Activated gamma-delta T cell treated with anti-CD3 and anti-CD28 coated beads, Interleukin-2, amount 50 U/mL, for 16 hours (primary cell): Measurements from ENCODE around the gene FBXO31.
"Not testable (repeated sequence)": the region's sequence is repeated elsewhere in the genome, so short reads cannot be mapped to it uniquely, and the experiment has no call there.

ENCODE experiments used
- DNase-seq: peaks from one replicate; pipeline ENCODE4 v3.0.0-alpha.2; 2020; ENCODE audit warnings: low read depth

Gene FBXO31

DNA sequence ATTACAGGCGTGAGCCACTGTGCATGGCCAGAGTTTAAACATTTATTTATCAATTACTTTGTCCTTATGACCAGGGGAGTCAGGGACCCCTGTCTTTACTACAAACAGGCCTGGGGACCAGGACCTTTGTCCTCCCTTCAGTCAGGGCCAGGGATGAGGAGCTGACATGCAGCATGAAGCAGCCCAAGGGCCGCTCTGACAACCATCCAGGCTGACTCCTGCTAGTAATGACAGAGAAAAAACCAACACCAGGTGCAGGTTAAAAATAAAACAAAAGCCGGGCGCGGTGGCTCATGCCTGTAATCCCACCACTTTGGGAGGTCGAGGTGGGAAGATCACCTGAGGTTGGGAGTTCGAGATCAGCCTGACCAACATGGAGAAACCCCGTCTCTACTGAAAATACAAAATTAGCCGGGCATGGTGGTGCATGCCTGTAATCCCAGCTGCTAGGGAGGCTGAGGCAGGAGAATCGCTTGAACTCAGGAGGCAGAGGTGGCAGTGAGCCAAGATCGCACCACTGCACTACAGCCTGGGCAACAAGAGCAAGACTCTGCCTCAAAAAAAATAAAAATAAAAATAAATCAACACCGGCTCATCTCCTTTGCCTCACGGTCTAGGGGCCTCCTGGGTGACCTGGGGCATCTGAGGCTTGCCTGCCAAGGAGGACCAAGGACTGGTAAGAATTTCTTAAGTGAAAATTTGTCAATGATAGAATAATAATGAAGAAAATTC lies 20.6 kb downstream of the FBXO31 start:
- not testable (repeated sequence) for DNase-seq

DNA sequence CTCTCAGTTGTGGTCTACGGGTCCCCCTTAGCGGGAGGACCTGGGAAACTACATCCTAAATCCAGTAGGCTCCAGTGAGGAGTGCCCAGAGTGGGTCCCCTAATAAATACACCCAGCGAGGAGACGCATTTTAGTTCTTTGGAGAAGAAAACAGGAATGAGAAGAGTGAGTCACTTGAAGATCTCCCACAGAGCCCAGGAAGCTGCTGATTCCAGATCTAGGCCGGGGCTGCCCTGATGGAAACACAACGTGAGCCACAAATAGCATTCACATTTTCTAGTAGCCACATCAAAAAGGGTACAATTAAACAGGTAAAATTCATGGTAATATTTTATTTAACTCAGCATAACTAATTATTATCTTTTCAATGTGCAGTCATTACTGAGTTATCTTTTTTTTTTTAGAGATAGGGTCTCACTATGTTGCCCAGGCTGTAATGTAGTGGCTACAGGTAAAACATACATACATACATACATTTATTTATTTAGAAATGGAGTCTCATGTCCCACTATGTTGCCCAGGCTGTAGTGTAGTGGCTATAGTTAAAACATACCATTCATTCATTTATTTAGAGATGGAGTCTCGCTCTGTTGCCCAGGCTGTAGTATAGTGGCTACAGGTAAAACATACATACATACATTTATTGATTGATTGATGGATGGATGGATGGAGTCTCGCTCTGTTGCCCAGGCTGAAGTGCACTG lies 21.5 kb downstream of the FBXO31 start:
- DNase-seq, result no peak

DNA sequence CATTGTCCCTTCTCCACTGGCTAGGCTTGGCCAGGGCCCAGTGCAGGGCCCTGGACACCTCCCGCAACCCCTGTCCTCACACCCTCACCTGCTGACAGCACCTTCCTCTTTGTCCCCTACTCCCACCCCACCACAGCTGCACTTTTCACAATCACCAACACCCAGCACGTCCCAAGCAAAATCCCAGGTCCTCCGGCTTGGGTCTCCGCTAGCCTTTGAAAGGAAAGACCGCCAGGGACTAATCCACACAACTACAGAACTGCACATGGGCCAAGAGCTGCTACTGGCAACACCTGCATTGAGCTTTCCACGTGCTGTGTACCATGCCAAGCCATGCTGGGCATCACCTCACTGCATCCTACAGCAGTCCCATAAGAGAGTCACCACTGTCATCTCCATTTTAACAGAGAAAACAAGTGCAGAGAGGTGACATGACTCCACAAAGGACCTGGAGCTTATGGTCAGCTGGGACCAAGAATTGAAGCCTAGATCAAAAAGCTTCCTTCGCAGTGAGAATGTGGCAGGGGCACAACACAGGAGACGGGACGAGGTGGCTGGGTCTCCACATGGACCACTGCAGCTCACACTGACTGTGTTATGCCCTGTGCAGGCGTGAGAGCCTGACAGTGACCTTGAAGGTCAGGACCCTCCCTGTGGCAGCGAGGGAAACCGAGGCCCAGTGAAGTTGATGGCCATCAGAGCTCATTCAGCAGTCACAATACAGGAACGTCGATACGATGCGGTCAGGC lies 22.5 kb downstream of the FBXO31 start:
- DNase-seq, result no peak

DNA sequence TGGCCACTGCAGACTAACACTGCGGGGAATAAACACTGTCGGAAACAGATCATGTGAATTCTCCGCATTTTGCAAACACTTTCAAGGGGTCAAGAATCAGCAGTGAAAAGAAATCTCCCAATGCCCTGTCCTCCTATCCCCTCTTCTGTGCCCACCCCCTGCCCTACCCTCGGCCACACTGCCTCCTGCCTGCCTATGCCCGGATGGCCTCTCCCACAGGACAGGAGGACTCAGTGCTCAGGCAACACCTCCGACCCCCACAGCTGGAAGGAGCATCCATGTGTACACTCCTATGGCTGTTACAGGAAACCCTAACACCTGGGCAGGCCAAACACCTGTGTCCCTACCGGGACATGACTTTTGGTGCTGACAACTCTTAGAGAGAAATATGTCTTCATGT lies 24.5 kb downstream of the FBXO31 start:
- DNase-seq, result no peak

DNA sequence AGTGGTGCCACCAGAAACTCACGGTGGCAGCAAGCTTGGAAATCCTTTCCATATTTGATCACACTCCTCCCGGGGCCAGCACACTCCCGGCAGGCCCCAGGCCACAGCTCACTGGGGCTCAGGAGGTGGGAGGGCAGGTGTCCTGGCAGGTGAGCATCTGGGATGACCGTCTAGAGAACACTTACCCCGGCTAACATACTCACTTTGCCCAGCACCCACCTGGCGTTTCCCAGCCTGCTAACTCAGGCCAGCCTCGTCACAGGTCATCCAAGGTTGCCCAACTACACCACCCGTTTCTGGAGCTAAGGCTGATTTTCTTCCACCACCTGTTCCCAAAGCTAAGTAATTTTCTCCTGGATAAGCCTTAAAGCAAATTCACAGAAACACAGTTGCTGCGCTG lies 24.9 kb downstream of the FBXO31 start:
- DNase-seq, result no peak

DNA sequence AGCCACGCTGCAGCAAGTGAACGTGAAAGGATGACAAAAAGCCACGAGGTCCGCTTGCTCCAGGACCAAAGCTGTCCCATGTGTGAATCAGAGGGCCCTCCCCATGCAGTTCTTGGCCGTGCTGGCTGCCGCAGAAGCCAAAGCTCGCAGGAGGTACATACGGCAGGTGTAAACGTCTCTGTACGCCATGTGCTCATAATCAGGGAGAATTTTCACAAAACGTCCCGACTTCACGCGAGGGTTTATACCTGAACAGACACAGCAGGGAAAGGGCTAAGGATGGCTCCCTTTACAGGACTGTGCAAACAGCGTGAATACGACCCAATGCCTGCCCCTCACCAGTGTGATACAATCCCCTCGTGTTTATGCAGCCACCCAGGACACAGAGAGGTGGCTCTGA lies 25.3 kb downstream of the FBXO31 start:
- DNase-seq, result no peak

DNA sequence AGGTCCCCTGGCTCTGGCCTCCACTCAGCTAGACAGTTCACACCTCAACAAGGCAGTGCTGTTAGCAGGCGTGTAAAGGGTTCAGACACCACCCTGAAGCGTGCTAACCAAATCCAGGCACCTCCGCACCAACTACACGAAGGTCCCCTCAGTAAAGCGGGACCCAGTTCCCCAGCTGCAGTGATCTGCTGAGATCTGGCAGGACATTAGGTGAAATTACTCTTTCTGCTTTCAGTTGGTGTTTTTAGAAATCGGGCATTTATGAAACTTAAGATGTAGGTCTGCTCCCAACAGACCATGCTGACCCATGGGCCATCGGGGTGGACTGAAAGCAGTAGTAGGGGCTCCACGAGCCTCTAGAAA lies 27.1 kb downstream of the FBXO31 start:
- no peak for DNase-seq

DNA sequence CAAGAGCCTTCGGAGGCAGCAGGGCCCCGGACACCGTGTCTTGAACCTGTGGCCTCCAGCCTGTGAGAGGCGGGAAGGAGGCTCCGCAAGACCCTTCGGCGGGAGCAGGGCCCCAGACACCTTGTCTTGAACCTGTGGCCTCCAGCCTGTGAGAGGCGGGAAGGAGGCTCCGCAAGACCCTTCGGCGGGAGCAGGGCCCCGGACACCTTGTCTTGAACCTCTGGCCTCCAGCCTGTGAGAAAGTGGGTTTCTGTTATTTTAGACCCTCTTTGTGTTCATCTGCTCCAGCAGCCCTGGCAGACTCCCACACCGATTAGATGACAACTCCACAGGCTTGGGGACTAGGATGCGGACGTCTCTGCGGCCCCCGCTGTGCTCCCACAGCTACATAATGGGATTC lies 30.0 kb downstream of the FBXO31 start:
- DNase-seq, result no peak

DNA sequence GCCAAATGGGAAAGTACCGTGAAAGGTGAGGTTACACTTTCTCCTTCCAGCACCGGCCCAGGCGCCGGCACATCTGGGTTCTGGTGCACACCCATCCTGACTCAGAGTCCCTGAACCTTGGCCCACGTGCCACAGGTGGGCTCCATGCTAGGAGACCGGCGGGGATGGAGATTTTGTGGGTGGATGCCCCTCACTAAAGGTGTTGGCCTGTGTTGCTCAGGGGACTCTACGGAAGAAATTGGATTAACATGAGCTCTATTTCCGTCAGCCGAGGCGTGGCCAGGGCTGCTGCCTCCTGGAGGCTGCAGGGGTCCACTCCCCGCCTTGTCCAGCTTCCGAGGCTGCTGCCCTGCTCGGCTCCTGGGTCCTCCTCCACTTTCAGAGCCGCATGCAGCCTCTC lies 30.8 kb downstream of the FBXO31 start:
- DNase-seq, result no peak

DNA sequence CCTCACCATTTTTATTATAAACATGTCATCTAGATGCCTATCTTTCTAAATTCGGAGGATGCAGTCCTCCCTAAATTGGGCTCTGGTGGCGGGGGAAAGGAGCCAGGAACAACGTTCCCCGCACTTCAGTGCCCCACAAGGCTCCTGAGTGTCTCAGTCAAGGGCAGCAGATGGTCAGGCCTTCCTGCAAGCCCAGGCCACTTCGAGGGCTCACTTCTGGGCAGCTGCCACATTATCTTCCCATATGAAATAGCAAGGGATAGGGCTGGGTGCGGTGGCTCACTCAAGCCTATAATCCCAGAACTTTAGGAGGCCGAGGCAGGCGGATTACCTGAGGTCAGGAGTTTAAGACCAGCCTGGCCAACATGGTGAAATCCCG lies 32.3 kb downstream of the FBXO31 start:
- DNase-seq, result no peak

DNA sequence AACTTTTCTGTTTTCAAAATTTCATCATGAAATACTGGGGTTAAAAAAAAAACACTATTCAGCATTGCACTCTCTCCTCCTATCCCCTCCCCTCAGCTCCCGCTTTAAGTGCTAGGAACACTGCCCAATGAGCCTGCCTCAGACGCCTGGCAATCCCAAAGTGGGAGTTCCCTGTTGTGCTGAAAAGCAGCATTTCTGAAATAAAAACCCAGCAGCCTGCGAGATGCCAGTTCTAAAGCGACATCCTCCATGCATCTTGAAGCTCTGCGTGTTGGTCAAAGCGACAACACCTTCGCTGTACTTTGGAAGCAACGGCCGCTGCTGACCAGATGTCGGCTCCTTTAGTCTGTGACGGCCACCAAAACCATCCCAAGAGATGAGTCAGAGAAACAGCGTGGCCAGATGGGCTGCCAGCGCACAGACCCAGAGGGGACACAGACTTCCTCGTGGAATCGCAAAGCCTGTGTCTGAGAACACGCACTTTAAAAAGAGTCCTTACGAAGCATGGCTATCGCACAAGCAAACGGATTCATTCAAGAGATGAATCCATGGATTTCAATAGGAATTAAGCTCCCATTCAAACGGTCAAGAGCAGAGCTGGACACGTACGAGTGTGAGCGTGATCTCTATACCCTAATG lies 32.8 kb downstream of the FBXO31 start:
- DNase-seq, result no peak

DNA sequence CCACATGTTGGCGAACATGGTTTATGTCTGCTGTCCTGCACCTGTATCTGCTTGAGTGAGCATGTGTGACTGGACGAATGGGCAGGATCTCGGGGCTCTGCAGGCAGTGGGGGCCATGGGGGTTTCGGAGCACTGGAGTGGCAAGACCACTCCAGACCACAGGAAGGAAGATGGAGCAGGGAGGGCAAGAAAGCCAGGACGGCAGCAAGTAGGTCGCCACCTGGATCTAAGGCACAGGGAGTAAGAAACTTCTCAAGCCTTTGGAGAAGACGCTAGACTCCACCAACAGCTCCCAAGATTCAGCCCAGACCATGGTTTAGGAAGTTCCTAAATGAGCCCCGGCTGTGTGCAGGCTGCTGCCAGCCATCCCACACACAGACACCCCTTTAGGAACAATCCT lies 33.5 kb downstream of the FBXO31 start:
- no peak for DNase-seq

DNA sequence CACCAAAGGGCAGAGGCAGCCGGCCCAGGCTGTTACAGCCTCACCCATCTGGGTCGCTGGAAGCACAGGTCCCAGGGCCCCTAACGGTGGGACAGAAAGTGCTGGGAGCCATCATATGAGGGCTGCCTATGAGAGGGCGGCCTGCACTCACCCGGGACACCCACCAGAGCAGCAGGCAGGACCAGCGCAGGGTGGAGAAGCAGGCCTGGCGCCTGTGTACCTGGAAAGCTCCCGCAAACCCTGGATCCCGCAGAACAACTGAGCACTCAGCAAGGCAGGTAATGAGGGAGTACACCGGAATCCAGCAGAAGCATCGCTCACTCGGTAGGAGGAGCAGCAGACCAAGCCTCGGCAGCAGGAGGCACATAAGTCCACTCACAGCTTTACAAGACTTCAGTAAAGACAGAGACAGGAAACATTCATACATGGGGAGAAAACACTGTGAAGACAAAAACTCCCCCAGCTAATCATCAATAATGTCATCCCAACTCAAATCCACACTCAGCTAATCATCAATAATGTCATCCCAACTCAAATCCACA lies 34.9 kb downstream of the FBXO31 start:
- no peak for DNase-seq

DNA sequence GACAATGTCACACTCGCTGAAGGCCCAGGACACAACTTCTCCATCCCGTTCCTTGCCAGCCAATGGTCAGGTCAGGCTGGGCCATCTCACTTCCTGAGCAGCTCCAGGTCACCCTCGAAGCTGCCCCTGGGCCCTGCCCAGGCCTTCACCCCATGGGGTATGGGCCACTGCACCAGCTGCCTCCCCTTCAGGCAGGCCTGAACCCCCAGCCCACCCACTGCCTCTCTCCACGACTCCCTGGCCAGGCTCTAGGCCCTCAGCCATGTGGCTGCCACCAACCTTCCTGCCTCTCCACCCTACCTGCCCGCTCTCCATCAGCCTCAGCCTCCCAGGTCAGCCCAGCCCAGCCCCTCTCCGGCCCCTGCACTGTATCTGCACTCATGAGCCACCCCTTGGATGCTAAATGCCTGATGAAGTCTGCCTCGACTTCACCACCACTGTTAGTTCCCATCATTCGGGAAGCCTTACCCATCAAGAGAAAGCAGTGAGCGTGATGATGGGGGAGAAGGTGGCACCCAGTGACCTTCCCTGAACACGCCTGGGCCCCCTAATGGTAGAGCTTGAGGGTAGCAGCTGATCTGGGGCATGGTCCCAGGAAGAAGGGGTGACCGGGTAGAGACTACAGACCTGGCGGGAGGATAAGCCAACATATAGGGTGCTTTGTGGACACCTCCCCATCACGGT lies 35.5 kb downstream of the FBXO31 start:
- DNase-seq, result no peak

DNA sequence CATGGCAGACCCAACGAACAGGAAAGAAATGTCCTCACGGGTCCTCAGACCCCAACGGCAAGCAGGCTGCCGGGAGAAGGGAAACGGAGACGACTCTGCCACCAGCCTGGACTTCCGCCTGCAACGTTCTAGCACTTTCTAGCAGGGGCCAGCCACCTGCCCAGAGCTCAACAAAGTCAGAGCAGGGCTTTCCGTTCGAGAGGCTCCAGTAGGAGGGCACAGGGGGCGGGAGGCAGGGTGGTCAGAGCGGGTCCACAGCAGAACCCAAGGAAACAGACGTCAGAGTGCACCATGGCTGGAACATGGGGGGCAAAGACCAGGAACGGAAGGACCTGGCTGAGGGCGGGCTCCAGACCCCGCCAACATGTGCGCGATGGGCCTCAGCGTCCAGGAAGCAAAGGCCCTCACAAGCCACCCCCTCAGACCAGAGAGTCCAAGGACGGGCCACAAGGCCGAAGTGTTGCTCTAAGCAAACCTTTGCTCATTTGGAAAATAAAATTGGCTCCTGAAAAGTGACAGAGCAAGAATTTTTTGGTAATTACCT lies 37.0 kb downstream of the FBXO31 start:
- DNase-seq, result no peak

DNA sequence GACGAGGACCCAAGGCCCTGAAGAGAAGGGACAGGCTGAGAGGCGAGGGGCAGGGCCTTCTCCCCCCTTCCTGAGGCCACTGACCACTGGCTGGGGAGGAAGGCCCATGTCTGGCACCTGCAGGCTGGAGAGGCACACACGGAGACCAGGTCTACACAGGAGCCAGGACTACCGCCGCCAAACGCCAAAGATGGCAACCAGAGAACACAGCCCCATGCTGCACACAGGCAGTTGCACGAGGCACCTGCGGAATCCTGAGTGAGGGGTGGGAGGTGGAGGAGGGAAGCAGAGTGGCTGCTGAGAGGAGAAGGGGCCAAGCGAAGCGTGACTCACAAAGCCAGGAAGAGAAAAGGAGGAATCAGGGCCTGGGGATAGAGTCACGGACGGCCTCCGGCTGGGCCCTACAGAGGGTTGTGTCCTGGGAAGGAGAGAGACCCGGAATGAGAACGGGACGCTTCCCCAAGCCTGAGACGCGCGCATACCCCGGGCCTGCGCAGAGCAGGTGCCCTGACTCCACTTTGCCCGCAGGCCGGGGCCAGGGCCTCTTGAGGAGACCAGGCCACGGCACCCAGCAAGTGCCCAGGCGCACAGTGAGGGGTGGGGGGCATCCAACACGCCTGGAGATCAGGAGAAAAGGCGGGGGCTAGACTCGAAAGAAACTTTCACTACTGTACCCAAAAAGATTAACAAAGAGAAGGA lies 37.7 kb downstream of the FBXO31 start:
- DNase-seq, result no peak

DNA sequence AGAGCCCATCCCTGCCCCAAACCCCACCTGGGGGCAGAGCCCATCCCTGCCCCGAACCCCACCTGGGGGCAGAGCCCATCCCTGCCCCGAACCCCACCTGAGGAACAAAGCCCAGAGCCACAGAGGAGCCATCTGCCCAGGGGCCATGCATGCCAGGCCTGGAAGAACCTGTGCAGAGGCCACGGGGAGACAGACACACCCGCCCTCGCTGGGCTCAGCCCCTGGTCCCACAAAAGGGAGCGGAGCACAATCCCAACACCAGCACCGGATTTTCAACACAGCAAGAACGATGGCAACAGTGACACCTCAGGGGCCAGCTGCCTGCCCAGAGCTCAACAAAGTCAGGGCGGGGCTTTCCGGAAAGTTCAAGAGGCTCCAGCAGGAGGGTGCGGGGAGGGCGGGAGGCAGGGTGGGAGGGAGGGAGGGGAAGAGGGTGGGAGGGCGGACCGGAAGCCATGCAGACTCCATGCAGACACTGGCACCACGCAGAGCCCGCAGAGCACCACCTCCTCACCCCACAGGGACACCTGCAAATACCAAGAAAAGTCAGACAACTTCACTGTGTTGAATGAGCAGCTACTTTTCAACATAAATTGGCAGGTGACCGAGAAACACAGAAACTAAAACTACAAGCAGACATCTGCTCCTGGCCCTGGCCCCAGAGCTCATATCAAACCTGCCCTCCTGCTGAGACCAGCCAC lies 38.5 kb downstream of the FBXO31 start:
- DNase-seq, result peak; percentile 45

DNA sequence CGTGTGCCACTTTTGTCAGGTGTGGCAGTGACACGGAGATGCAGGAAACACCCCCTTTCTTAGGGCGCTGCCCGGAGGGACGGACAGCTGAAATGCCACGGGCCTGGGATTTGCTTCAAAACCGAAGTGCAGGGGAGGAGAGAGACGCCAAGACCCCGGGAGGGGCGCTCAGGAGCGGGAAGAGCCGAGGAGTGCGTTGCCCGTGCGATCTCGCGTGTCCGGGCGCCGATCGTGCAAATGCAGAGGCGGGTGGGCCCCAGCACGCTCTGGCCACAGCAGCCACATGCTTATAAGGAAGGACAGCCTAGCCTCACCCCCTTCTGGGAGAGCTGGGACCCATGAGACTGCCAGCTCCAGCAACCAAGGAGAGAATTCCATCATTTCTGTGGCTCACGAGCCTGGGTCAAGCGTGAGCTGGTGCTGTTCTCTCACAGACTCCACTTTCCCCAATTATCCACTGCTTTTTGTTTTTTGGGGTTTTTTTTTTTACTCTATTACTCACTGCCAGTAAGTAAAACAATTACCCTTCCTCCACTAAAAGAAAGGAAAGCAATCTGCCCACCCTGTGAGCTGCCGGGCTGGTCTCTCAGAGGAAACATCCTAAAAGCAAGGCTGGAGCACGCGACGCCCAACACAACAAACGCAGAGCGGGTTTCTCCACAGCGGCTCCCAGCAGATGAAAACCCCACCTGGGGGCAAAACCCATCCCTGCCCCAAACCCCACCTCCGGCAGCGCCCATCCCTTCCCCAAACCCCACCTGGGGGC lies 39.2 kb downstream of the FBXO31 start:
- no peak for DNase-seq

DNA sequence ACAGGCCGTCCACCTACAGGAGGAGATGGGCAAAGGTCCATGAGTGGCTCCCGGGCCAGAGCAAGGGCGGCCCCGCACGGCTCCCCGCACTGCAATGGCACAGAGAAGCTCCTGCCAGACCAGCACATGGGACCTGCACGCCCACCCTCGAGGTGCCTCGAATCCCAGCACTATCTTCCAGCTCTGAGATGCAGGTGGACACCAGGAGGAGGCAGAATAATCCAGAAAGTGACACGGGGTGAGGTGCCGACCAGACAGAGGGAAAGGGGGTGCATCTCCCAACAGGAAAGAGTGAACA lies 39.9 kb downstream of the FBXO31 start:
- DNase-seq, result no peak
